T follicular helper cell (primary cell): ENCODE data around the gene IRF2.
"Not testable (repeated sequence)": the region's sequence is repeated elsewhere in the genome, so short reads cannot be mapped to it uniquely, and the experiment has no call there.

Experiments used
- DNase-seq: peaks from one replicate; pipeline ENCODE4 v3.0.0-alpha.2; 2020; ENCODE audit warnings: low read depth

IRF2 gene

DNA sequence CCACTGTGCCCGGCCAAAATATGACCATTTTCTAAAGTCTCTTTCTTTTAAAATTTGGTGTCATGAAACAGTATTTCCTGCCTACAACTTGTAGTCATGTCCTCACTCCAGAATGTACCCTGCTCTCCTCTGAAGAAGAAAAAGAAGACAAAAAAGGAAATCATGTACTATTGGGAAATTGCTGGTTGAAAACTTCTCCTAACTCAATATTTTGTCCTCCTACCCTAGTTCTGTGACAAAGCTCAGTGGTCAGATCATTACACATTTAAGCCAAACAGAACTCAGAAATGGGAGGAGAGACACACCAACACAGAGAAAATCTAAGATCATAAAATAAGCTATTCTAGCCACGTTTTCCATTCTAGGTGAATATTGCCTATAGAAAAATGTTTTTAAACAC is 127.7 kb downstream of the IRF2 start:
- no peak for DNase-seq

DNA sequence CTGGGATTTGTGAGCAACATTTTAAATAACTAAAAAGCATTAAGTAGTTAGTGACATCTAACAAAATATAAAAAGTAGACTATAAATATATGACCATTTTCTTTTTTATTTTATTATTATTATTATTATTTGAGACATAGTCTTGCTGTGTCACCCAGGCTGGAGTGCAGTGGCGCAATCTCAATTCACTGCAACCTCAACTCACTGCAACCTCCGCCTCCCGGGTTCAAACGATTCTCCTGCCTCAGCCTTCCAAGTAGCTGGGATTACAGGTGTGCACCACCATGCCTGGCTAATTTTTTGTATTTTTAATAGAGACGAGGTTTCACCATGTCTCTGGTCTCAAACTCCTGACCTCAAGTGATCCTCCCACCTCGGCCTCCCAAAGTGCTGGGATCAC is 128.1 kb downstream of the IRF2 start:
- not testable (repeated sequence) for DNase-seq

DNA sequence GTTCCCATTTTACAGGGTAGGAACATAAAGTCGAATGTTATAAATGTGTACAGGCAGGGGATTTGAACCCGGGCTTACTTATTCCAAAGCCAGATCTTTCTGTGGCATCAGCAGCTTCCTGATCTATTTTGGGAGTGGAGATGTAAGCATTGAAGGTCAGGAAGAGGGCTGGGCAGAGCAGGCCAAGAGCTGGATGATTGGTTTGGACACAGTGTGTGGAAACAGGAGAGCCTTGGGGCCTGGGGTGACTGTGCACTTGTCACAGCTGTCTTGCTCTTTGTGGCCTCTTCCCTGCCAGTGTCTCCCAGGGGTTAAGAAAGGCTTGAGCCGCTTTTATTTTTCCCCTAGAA is 128.8 kb downstream of the IRF2 start:
- DNase-seq, result no peak

DNA sequence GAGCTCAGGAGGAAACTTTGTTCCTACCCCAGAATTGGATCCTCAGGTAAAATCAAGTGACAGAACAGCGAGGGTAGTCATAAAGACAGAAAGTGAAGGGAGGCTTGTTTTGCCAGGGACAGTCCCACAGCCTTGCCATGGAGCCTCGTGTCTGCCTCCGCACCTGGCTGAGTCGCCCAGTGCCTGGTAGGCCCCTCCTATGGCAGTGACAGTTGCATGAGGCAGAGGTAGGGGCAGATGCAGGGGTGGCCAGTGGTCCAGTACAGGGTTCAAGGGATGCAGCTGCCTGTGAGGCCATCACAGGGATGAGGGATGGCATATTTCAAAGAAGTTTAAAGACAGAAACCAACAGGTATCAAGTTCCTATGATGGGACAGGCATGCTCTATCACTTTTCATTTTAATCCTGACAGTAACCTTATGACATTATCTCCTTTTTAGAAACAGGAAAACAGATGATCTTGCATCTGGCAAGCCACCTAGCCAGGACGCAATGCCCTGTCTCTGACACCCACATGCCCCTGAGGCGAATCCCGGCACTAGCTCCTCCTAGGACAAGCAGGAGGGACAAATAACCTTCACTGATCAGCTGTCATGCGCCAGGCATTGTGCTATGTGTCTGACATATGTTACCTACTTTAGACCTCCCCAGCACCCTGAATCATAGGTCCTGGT is 129.3 kb downstream of the IRF2 start:
- no peak for DNase-seq

DNA sequence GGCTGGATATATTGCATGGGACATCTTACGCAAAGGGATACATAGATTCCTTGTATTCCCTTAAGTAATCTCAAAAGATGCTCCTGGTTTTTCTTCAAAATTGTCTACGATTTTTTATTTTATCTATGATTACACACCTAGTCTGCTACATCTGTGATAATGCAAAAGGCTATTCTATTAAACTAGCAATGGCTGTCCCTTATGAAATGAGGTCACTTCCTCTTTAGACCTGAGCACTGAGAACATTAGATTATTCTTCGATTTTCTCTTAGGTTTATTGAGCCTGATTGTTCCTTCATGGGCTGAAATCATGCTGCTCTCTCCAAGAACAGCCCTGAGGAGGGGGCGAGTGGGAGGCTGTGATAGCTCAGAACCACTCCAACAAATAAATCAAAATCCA is 129.9 kb downstream of the IRF2 start:
- DNase-seq, result no peak

DNA sequence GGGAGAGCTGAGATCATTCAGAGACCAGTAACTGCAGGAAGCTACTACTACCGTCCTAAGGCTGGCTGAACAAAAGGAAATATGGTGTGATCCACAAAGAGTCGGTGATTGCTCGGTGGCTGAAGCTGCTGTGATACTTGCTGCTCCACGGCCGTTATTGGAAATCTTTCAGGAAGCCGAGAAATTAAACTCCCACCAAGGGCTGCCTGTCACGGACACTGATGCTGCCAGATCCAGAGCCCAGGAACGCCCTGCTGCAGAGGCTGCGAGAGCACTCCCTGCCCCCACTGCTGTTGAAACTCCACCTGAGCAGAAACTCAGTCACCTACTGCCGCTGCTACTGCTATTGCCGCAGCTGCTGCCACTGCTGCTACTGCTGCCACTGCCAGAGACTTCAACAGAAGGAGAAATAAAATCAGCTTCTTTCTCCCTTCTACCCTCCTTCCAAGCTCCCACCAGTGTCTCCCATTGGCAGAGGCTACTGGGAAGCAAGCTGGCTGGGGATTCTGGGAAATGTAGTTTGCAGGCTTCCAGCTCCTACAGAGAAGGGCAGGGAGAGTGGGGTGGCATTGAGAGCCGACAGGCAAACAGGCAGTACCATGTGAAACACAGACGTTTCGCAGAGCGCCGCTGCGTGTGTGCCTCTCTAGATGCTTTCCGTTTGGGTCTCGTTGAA is 130.7 kb downstream of the IRF2 start:
- peak; percentile 6 for DNase-seq

DNA sequence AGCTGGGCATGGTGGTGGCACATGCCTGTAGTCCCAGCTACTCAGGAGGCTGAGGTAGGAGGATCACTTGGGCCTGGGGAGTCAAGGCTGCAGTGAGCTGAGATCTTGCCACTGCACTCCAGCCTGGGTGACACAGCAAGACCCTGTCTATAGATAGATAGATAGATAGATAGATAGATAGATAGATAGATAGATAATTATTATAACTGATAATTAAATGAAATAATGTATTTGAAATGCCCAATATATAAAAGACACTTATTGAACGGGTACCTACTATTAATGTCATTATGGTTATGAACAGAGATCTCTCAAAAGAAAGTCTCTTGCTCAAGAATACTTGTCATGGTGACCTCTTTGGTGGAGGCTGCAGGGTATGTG is 131.5 kb downstream of the IRF2 start:
- DNase-seq, result not testable (repeated sequence)

DNA sequence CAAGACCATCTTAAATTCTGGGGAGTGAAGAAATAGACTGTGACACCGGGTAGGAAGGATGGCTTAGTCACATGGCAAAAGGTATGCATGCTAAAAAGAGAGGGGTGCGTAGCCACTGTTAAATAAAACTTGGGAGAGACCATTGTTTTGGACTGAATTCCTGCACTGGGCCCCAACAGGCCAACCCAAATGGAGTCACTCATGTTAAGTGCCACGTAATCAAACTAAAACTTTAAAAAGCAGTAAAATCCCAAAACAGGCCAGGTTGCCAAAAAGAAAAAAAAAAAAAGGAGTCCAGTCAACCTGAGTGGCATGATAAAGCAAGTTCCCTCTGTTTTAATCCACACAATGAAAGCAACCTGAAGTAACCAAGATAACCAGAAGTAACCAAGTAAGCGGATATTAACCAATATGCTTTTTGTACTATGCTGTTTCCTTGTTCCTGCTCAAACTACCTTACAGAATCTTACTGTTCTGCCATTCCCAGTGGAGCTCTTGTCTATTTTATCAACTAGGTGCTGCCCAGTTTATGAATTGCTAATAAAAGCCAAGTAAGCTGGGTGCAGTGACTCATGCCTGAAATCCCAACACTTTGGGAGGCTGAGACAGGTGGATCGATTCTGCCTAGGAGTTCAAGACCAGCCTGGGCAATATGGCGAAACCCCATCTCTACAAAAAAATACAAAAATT is 132.0 kb downstream of the IRF2 start:
- DNase-seq, result no peak

DNA sequence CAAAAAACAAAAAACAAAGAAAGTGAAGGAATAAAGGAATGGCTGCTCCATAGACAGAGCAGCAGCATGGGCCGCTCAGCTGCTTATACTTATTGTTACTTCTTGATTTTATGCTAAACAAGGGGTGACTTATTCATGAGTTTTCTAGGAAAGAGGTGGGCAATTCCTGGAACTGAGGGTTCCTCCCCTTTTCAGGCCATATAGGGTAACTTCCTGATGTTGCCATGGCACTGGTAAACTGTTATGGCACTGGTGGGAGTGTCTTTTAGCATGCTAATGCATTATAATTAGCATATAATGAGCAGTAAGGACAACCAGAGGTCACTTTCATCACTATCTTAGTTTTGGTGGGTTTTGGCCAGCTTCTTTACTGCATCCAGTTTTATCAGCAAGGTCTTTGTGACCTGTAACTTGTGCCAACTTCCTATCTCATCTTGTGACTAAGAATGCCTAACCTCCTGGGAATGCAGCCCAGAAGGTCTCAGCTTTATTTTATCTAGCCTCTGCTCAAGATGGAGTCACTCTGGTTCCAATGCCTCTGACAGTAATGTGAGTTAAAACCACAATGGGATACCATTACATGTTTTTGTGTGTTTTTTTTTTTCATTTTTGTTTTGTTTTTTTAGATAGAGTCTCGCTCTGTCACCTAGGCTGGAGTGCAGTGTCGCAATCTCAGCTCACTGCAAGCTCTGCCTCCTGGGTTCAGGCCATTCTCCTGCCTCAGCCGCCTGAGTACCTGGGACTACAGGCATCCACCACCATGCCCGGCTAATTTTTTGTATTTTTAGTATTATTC is 134.8 kb downstream of the IRF2 start:
- not testable (repeated sequence) for DNase-seq

DNA sequence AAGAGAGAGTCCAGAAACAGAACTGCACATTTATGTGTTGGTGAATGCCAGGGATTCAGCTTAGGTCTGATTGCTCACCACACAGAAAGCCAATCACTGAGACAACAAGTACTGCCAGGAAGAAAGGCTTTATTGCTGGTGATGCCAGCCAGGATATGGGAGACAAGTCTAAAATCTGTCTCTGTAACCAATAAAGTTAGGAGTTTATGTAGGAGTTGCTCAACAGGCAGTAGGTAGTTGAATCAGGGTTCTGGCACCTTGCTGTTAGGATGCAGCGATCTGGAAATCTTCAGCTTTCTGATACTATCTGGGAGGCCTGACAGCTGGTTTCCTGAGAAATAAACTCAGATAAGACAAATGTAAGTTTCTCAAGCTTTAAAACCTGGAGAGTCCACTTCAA is 136.4 kb downstream of the IRF2 start:
- no peak for DNase-seq
